Stimulated activated CD4-positive, alpha-beta T cell treated with anti-CD3 and anti-CD28 coated beads, Interleukin-12 subunit alpha, Interleukin-12 subunit beta, amount 100 ng/mL, for 48 hours (primary cell): Measurements from ENCODE around the gene ABL2.
"Not testable (repeated sequence)": the region's sequence is repeated elsewhere in the genome, so short reads cannot be mapped to it uniquely, and the experiment has no call there.

ENCODE experiments used
- DNase-seq, 3 donors: peaks; one replicate each; pipeline ENCODE4 v3.0.0-alpha.2; 2020; ENCODE audit warnings: low read depth in 2 of 3, low spot score in 1 of 3

Gene ABL2

DNA sequence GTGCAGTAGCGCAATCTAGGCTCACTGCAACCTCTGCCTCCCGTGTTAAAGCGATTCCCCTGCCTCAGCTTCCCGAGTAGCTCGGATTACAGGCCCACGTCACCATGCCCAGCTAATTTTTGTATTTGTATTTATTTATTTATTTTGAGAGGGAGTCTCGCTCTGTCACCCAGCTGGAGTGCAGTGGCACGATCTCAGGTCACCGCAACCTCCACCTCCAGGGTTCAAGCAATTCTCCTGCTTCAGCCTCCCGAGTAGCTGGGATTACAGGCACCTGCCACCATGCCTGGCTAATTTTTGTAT lies 59.1 kb downstream of the ABL2 start:
- DNase-seq = not testable (repeated sequence)

GRCh38 chr1:179169616-179170467 lies 59.6 kb downstream of the ABL2 start:
- no peak for DNase-seq

GRCh38 chr1:179168536-179168935 lies 60.9 kb downstream of the ABL2 start:
- DNase-seq = no peak

DNA sequence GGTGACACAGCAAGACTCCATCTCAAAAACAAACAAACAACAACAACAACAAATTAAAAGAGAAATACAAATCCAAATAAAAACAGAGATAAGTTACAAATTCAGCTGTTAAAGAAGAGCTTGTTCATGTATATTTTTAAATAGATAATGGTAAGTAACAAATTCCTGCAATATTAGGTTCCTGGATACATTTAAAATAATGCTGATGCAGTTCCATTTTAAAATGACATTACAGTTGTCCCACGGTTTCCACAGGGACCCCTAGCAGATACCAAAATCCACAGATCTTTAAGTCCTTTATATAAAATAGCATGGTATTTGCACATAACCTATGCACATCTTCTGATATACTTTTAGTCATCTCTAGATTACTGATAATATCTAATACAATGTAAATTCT lies 61.5 kb downstream of the ABL2 start:
- DNase-seq = no peak

DNA sequence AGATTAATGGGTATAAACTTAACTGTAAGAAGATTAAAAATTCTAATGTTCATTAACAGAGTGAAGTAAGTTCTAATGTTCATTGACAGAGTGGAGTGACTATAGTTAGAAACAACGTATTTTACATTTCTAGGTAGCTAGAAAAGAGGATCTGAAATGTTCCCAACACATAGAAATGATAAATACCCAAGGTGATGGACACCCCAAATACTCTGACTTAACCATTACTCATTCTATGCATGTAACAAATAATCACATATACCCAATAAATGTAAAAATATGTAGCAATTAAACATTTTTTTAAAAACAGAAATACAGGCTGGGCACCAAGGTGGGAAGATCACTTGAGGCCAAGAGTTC lies 62.1 kb downstream of the ABL2 start:
- no peak for DNase-seq

- DNase-seq = no peak
Measured at GRCh38 chr1:179166663-179167417, 62.6 kb downstream of the ABL2 start.

DNA sequence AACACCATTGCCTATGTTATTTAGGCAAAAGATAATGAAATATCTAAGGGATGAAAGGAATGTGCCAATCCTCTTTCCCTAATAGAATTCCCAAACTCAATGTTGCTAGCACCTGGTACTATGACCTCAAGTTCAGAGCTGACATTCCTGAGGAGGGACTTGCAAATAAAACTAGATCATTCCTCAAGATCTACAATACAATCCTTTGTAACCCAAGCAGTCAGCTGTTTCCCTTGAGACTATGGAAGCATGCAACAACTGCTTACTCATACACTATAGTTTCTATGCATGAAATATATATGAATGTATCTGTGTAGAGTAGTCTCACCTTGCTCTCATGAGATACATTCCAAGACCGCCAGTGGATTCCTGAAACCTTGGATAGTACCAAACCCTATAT lies 65.0 kb downstream of the ABL2 start:
- no peak for DNase-seq

DNA sequence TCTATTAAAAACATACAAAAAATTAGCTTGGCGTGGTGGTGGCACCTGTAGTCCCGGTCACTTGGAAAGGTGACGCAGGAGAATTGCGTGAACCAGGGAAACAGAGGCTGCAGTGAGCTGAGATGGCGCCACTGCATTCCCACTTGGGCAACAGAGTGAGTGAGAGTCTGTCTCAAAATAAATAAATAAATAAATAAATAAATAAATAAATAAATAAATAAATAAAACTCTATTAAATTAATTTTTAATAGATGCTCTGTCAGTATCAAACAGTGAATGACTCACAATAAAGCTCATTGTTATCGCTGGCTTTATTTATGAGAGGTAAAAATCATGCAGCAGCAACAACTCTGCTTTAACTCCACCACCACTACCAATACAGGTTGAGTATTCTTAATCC lies 72.8 kb downstream of the ABL2 start:
- DNase-seq = no peak

DNA sequence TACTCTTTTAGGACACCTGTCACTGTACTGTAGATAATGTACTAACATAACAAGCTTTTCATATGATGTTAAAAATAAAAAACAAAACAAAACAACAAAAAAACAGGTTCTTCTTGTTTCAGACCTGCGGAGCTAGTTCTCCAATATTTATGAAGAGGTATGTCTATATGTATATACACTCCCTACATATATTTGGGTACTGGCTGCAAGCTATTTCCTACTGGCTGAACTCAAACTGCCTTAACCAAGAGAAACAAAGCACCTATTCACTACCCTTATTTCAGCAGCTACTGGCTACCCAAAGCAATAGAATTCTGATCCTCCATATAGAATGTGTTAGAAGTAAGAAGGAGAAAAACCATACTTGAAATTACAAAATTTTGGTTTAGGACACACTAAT lies 73.5 kb downstream of the ABL2 start:
- no peak for DNase-seq

GRCh38 chr1:179155615-179156014 lies 73.9 kb downstream of the ABL2 start:
- no peak for DNase-seq

- no peak for DNase-seq
Measured at GRCh38 chr1:179154437-179154836, 75.0 kb downstream of the ABL2 start.

- no peak for DNase-seq
Measured at GRCh38 chr1:179153217-179153616, 76.3 kb downstream of the ABL2 start.

GRCh38 chr1:179151908-179152682 lies 77.4 kb downstream of the ABL2 start:
- no peak for DNase-seq

DNA sequence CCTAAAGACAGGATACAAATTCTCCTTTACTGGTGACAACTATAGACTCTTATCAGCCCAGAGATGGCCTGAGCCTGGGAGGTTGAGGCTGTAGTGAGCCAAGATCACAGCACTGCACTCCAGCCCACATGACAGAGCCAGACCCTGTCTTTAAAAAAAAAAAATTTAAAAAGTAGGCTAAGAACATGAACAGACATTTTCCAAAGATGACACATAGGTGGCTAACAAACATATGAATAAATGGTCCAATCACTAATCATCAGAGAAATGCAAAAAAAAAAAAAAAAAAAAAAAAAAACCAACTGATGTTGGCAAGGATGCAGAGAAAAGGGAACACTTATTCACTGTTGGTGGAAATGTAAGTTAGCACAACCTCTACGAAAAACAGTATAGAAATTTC lies 82.6 kb downstream of the ABL2 start:
- DNase-seq = no peak

DNA sequence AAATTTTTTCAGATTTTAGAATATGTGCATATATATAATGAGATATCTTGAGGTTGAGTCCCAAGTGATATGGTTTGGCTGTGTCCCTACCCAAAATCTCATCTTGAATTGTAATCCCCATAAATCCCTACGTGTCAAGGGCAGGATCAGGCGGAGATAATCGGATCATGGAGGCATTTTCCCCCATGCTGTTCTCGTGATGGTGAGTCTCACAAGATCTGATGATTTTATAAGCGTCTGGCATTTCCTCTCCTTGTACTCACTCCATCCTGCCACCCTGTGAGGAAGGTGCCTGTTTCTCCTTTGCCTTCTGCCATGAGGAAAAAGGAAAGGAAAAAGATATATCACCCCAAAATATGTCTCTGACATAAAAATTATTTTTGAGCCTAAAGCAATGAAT lies 83.0 kb downstream of the ABL2 start:
- DNase-seq = no peak

- DNase-seq = no peak
Measured at GRCh38 chr1:179145521-179145920, 84.0 kb downstream of the ABL2 start.

DNA sequence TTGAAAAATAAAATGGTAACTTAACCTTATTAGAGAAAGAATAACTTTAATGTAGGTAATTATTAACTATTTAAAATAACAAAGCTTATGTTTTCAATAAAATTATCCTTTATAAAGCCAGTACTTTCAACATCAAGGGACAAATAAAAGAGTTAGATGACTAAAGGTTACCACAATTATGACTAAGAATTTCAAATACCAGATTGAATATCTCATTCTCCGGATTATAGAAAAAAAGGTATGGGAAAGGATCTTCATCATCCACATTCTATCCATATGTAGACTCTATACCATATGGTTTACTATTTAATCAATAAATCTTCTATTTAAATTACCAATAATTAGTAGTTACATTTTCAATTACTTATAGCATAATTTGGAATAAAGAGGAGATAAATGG lies 84.9 kb downstream of the ABL2 start:
- DNase-seq = no peak

- no peak for DNase-seq
Measured at GRCh38 chr1:179143322-179143721, 86.2 kb downstream of the ABL2 start.

- DNase-seq = no peak
Measured at GRCh38 chr1:179142889-179143299, 86.6 kb downstream of the ABL2 start.

DNA sequence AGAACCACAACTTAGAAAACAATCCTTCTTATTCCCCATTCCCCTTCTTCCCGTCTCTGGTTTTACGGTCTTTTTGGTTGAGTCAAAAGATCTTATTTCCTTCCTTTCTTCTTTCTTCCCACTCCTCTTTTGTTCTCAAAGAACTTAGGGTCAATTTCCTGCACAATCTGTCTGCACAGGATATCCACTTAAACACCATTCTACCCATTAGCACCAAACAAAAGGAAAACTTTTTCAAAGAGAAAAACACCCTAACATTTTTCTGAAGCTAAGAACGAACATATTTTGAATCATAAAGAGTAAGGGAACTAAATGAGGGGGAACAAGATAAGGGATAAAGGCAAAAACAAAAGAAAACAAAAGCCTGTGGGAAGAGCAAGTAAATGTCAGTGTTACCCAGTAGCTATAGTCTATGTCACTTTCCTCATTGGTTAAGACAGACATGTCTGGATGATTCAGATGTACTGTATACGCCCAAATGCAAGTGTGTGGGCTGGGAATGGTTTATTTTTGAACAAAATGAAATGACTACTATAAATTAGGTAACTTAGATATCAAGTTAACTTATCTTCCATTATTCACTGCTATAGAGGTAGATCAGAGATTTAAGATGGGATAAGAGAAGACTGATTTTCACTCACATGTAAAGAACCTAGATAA lies 87.8 kb downstream of the ABL2 start:
- DNase-seq = peak in 2 of 3 donors; percentile 20 to 32

DNA sequence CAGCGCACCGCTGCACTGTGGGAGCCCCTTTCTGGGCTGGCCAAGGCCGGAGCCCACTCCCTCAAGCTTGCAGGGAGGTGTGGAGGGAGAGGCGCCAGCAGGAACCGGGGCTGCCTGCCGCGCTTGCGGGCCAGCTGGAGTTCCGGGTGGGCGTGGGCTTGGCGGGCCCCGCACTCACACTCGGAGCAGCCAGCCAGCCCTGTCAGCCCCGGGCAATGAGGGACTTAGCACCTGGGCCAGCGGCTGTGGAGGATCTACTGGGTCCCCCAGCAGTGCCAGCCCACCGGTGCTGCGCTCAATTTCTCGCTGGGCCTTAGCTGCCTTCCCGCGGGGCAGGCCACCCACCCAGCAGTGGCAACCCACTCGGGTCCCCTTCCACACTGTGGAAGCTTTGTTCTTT lies 90.7 kb downstream of the ABL2 start:
- not testable (repeated sequence) for DNase-seq
